Duodenal mucosa (tissue), 2 donors: ENCODE data around the gene ZFYVE9.
"Not testable (repeated sequence)": the region's sequence is repeated elsewhere in the genome, so short reads cannot be mapped to it uniquely, and the experiment has no call there.

Source experiments
- H3K27ac ChIP-seq: one replicate; pipeline ENCODE4 v1.7.0; 2013; ENCODE audit warnings: low read depth, low read length
- H3K27me3 ChIP-seq, 2 donors: one replicate each; pipeline ENCODE4 v1.7.0; 2013; ENCODE audit warnings: low read length in 2 of 2, control low read depth in 1 of 2; ENCODE audit not compliant: insufficient read depth in 2 of 2, control insufficient read depth in 1 of 2
- H3K36me3 ChIP-seq, 2 donors: one replicate each; pipeline ENCODE4 v1.7.0; 2013; ENCODE audit warnings: low read length in 2 of 2, control low read depth in 1 of 2; ENCODE audit not compliant: insufficient read depth in 2 of 2, control insufficient read depth in 1 of 2
- H3K4me1 ChIP-seq, 2 donors: one replicate each; pipeline ENCODE4 v1.7.0; 2013; ENCODE audit warnings: low read length in 2 of 2, control low read depth in 1 of 2; ENCODE audit not compliant: insufficient read depth in 2 of 2, control insufficient read depth in 1 of 2
- H3K4me3 ChIP-seq, 2 donors: one replicate each; pipeline ENCODE4 v1.7.0; 2013; ENCODE audit warnings: low read length in 2 of 2, low read depth in 1 of 2
- H3K9ac ChIP-seq, 2 donors: one replicate each; pipeline ENCODE4 v1.7.0; 2013; ENCODE audit warnings: low read length in 2 of 2, low read depth in 1 of 2
- H3K9me3 ChIP-seq, 2 donors: one replicate each; pipeline ENCODE4 v1.7.0; 2013; ENCODE audit warnings: low read length in 2 of 2, control low read depth in 1 of 2; ENCODE audit not compliant: control insufficient read depth in 1 of 2

ZFYVE9 gene

DNA sequence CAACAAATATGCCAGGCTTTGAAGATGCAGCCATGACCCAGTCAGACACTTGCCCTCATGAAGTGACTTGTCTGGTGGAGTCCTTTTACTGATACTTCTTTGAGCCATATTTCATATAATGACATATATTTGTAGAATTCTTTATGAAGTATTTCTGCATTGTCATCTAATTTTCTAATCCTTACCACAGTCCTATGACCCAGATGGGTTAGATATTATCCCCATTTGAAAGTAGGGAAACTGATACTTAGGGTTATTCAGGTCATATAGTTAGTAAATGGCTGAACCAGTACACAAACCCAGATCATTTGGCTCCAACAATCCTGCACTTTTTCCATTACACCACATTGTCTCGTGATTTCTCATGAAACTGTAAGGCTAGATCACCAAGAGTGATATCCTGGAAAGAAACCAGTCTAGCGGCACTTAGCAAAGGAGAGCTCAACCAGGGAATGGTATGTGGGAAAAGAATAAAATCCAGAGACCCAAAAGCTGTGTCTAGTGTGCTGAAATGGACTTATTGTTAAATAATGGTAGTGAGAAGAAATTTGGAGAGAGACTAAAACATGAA, 49.6 kb downstream of the ZFYVE9 start:
- Histone ChIP-seq H3K27ac (no peak overlapping the region), H3K9ac (no peak overlapping the region), H3K4me1 (no peaks in the 10 kb centered on the region), H3K4me3 (no peak overlapping the region), H3K9me3 (no peaks in the 10 kb centered on the region), H3K36me3 (no peaks in the 10 kb centered on the region), H3K27me3 (no peaks in the 10 kb centered on the region)

DNA sequence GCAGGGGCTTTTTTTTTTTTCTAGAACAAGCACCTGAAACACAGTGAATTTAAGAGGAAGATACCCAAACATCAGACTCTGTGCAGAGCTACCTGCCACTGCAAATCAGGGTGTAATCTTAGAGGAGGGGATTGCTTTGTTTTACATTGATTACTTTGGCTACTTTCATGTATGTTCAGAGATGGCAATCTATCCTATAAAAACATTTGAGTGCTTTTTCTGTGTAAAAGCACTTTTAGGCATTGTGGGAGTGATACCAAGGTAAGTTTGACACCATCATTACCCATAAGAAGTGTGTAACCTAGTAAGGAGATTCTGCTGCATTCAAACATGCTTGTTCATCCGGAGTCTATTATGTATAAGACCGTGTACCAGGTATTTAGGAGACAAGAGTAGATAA, 50.1 kb downstream of the ZFYVE9 start:
- Histone ChIP-seq H3K36me3 (no peaks in the 10 kb centered on the region), H3K9ac (no peak overlapping the region), H3K27ac (no peak overlapping the region), H3K4me1 (no peaks in the 10 kb centered on the region), H3K9me3 (no peaks in the 10 kb centered on the region), H3K27me3 (no peaks in the 10 kb centered on the region), H3K4me3 (no peak overlapping the region)

DNA sequence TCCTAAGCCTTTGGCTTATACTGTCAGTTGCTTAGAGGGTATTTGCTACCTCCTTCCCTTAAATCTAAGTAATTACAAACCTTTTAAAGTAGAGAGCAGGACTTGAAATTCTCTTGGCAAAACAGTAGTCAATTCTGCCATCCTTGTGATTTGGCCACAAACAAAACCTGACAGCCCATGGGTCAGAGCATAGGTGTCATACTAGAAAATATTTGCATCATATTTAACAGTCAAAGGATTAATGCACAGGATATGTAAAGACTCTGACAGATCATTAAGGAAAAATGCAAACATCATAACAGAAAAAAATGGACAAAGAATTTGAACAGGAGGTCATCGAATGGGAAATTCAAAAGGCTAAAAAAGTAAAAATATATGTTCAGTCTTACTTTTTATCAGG, 50.5 kb downstream of the ZFYVE9 start:
- Histone ChIP-seq H3K9ac (no peak overlapping the region), H3K27me3 (no peaks in the 10 kb centered on the region), H3K27ac (no peak overlapping the region), H3K4me3 (no peak overlapping the region), H3K36me3 (no peaks in the 10 kb centered on the region), H3K4me1 (no peaks in the 10 kb centered on the region), H3K9me3 (no peaks in the 10 kb centered on the region)

DNA sequence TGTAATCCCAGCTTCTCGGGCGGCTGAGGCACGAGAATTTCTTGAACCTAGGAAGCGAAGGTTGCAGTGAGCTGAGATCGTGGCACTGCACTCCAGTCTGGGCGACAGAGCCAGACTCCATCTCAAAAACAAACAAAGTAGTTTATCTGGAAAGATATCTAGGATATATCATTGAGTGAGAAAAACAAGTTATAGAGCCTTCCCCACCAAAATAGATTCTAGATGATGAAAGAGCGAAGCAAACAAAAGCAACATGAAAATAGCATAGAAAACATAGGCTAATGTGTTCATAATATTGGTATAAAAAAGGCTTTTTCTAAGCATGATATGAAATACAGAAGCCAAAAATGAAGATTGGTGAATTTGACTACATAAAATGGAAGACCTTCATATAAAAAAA, 52.1 kb downstream of the ZFYVE9 start:
- Histone ChIP-seq H3K9ac (no peak overlapping the region), H3K4me3 (no peak overlapping the region)

DNA sequence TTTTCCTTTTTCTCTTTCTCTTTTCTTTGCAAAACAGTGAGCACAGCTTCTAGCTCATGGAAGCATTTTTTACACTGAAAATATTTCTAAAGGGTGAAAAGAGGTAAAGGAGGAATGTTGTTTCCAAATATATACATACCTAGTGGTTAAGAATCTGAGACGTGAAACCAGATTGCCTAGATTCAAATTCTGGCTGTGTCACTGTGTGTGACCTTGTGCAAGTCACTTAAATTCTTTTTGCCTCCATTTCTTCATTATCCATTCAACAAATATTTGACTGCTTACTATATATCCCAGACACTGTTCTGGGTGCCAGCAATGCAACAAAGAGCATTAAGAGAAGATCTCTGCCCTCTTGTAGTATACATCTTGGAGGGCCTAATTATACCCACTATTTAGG, 53.3 kb downstream of the ZFYVE9 start:
- no peaks in the 10 kb centered on the region for H3K4me1 ChIP-seq
- H3K9me3 ChIP-seq: no peaks in the 10 kb centered on the region
- H3K9ac ChIP-seq: no peak overlapping the region
- no peaks in the 10 kb centered on the region for H3K27me3 ChIP-seq
- H3K36me3 ChIP-seq: no peaks in the 10 kb centered on the region
- H3K4me3 ChIP-seq: no peak overlapping the region
- no peak overlapping the region for H3K27ac ChIP-seq

More for the DNA sequence above, 52.1 kb downstream of the ZFYVE9 start:
- H3K27me3 ChIP-seq: no peaks in the 10 kb centered on the region
- H3K27ac ChIP-seq: no peak overlapping the region
- no peaks in the 10 kb centered on the region for H3K36me3 ChIP-seq
- H3K9me3 ChIP-seq: no peaks in the 10 kb centered on the region
- no peaks in the 10 kb centered on the region for H3K4me1 ChIP-seq

DNA sequence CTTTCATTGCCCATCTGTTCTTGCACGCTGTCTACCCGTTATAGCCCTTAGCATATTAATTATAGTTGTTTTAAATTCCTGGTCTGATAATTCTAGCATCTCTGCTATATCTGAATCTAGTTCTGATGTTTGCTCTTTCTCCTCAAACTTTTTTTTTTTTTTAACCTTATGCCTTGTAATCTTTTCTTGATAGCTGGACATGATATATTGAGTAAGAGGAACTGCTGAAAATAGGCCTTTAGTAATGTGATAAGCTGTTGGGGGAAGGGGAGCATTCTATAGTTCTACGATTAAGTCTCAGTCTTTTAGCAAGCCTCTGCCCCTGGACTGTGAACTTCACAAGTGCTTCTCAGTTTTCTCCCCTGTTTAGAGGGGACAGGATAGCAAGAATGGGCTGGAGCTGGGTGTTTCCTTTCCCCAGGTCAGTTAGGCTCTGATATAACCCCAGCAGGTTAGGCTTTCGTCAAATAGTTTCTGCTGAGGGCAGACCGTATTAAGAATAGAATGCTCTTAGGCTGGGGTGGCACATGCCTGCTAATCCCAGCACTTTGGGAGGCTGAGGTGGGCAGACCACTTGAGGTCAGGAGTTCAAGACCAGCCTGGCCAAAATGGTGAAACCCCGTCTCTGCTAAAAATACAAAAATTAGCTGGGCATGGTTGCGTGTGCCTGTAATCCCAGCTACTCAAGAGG, 62.2 kb downstream of the ZFYVE9 start:
- Histone ChIP-seq H3K9ac (no peak overlapping the region), H3K27ac (no peak overlapping the region), H3K4me3 (no peak overlapping the region), H3K27me3 (no peaks in the 10 kb centered on the region), H3K4me1 (no peaks in the 10 kb centered on the region), H3K9me3 (no peaks in the 10 kb centered on the region), H3K36me3 (no peaks in the 10 kb centered on the region)

- Histone ChIP-seq H3K27ac (no peak overlapping the region), H3K9ac (no peak overlapping the region), H3K27me3 (no peaks in the 10 kb centered on the region), H3K4me3 (no peak overlapping the region), H3K9me3 (no peaks in the 10 kb centered on the region), H3K36me3 (no peaks in the 10 kb centered on the region), H3K4me1 (no peaks in the 10 kb centered on the region)
Observed at GRCh38 chr1:52204696-52205095, 62.8 kb downstream of the ZFYVE9 start.

- not testable (repeated sequence) for H3K27me3 ChIP-seq, H3K4me1 ChIP-seq, H3K36me3 ChIP-seq, H3K4me3 ChIP-seq, H3K9ac ChIP-seq, H3K9me3 ChIP-seq, H3K27ac ChIP-seq
Observed at GRCh38 chr1:52206686-52207085, 64.8 kb downstream of the ZFYVE9 start.

DNA sequence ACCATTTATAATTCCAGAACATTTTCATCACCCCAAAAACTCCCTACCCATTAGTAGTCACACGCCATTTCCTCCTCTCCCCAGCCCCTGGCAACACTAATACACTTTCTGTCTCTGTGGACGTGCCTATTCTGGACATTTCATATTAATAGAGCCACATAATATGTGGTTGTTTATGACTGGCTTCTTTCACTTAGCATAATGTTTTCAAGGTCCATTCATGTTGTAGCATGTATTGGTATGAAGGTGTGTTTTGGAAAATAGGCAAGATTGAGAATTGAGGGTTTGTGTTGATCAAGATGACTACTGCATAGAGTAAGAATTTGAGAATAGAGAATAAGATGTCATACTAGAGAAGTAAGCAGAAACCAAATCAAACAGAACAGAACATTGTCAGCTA, 67.5 kb downstream of the ZFYVE9 start:
- Histone ChIP-seq H3K4me3 (no peak overlapping the region), H3K27me3 (no peaks in the 10 kb centered on the region), H3K36me3 (no peaks in the 10 kb centered on the region), H3K9ac (no peak overlapping the region), H3K9me3 (no peaks in the 10 kb centered on the region), H3K4me1 (no peaks in the 10 kb centered on the region), H3K27ac (no peak overlapping the region)

DNA sequence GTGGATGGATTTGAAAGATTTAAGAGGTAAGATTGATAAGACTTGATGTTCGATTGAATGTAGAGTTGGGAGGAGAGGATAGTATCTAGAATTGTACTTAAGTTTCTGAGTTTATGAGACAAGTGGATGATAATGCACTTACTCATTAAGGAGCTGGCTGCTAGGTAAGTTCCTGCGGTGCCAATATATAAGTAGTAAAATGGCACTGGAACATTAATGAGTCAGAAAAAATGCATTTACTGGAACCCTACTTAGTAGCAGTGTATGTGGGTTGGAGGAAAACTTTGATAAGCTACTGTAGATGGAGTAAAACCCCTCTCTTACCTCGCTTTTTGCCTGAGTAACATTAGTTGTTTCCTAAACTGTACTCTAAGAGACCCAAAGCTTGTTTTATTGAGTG, 68.2 kb downstream of the ZFYVE9 start:
- Histone ChIP-seq H3K27ac (no peak overlapping the region), H3K27me3 (no peaks in the 10 kb centered on the region), H3K4me1 (no peaks in the 10 kb centered on the region), H3K36me3 (no peaks in the 10 kb centered on the region), H3K9me3 (no peaks in the 10 kb centered on the region), H3K9ac (no peak overlapping the region), H3K4me3 (no peak overlapping the region)
